WTC11 (cell line): ENCODE results near the gene CHMP1A. TPM values are rescaled to one million over a fixed set of nuclear protein-coding genes. Genes with fewer than 3 reads are reported as not detected.

Experiments used
- ATAC-seq: fragments of 200-7000 bp; cut with Tn5 transposase; 2 replicates; pipeline ENCODE4 v1.10.0; 2021; ENCODE audit warnings: mild to moderate bottlenecking, moderate library complexity
- CTCF ChIA-PET: fragments of 300-600 bp; sonication (Branson Sonifier 250); formaldehyde crosslinking; loops from one replicate; lab custom pipeline; 2021; ENCODE audit warnings: antibody characterized with exemption; lab: Charles Lee
- POLR2A ChIA-PET: fragments of 350-600 bp; sonication (Branson Sonifier 250); formaldehyde crosslinking; loops from one replicate; lab custom pipeline; 2021; ENCODE audit warnings: antibody characterized with exemption; lab: Charles Lee
- DNase-seq: peaks from one replicate; pipeline ENCODE4 v3.0.0; 2021; ENCODE audit warnings: low spot score
- H3K27ac Mint-ChIP-seq: 2 replicates; pipeline ENCODE4 v1.8.0; 2021; ENCODE audit warnings: mixed read lengths
- H3K27me3 Mint-ChIP-seq: 2 replicates; pipeline ENCODE4 v1.8.0; 2021; ENCODE audit warnings: low read depth, mild to moderate bottlenecking, moderate library complexity, mixed read lengths
- H3K36me3 Mint-ChIP-seq: 2 replicates; pipeline ENCODE4 v1.8.0; 2021; ENCODE audit warnings: mixed read lengths
- H3K4me1 Mint-ChIP-seq: 2 replicates; pipeline ENCODE4 v1.8.0; 2022; ENCODE audit warnings: mixed read lengths
- H3K4me3 Mint-ChIP-seq: 2 replicates; pipeline ENCODE4 v1.8.0; 2021; ENCODE audit warnings: mild to moderate bottlenecking, moderate library complexity, mixed read lengths
- H3K9me3 Mint-ChIP-seq: 2 replicates; pipeline ENCODE4 v1.8.0; 2021; ENCODE audit warnings: mixed read lengths
- AR ChIP-seq: fragments of 250-450 bp; sonication (Bioruptor Pico); IDR thresholded peaks from 2 replicates; pipeline ENCODE4 v1.9.0; 2021; ENCODE audit warnings: mild to moderate bottlenecking
- ARID4B ChIP-seq: sonication (generic); formaldehyde crosslinking; IDR thresholded peaks from 2 replicates; pipeline ENCODE4 v1.8.0; 2023; ENCODE audit warnings: missing genetic modification reagents, mild to moderate bottlenecking, borderline replicate concordance
- ATF1 ChIP-seq: sonication (generic); formaldehyde crosslinking; IDR thresholded peaks from 2 replicates; pipeline ENCODE4 v1.8.1; 2023; ENCODE audit warnings: mild to moderate bottlenecking, moderate library complexity, missing genetic modification reagents
- CBFB ChIP-seq: sonication (generic); formaldehyde crosslinking; IDR thresholded peaks from 2 replicates; pipeline ENCODE4 v1.8.1; 2022; ENCODE audit warnings: mild to moderate bottlenecking, low read depth, missing genetic modification reagents
- FOXJ3 ChIP-seq: sonication (generic); formaldehyde crosslinking; IDR thresholded peaks from 2 replicates; pipeline ENCODE4 v1.9.0; 2021; ENCODE audit warnings: missing genetic modification reagents, mild to moderate bottlenecking, borderline replicate concordance
- HMGXB4 ChIP-seq: sonication (generic); formaldehyde crosslinking; IDR thresholded peaks from 2 replicates; pipeline ENCODE4 v1.8.1; 2023; ENCODE audit warnings: mild to moderate bottlenecking, moderate library complexity, missing genetic modification reagents
- OVOL2 ChIP-seq: fragments of 250-450 bp; sonication (Bioruptor Pico); IDR thresholded peaks from 2 replicates; pipeline ENCODE4 v1.9.0; 2021; ENCODE audit warnings: mild to moderate bottlenecking, borderline replicate concordance
- SOX15 ChIP-seq: fragments of 250-450 bp; sonication (Bioruptor Pico); IDR thresholded peaks from 2 replicates; pipeline ENCODE4 v1.9.0; 2021; ENCODE audit warnings: mild to moderate bottlenecking
- TP53 ChIP-seq: sonication (generic); formaldehyde crosslinking; IDR thresholded peaks from 2 replicates; pipeline ENCODE4 v1.8.1; 2023; ENCODE audit warnings: mild to moderate bottlenecking, missing genetic modification reagents
- ZBTB21 ChIP-seq: sonication (generic); formaldehyde crosslinking; IDR thresholded peaks from 2 replicates; pipeline ENCODE4 v1.8.1; 2023; ENCODE audit warnings: mild to moderate bottlenecking, missing genetic modification reagents, borderline replicate concordance
- ZNF232 ChIP-seq: sonication (generic); formaldehyde crosslinking; IDR thresholded peaks from 2 replicates; pipeline ENCODE4 v1.8.0; 2022; ENCODE audit warnings: mild to moderate bottlenecking, missing genetic modification reagents
- ZNF263 ChIP-seq: sonication (generic); formaldehyde crosslinking; IDR thresholded peaks from 2 replicates; pipeline ENCODE4 v1.8.1; 2022; ENCODE audit warnings: low read depth, mild to moderate bottlenecking, moderate library complexity, missing genetic modification reagents
- ZNF317 ChIP-seq: sonication (generic); formaldehyde crosslinking; IDR thresholded peaks from 2 replicates; pipeline ENCODE4 v1.8.1; 2023; ENCODE audit warnings: low read depth, mild to moderate bottlenecking, moderate library complexity, missing genetic modification reagents, borderline replicate concordance
- ZNF423 ChIP-seq: fragments of 250-450 bp; sonication (Bioruptor Pico); IDR thresholded peaks from 2 replicates; pipeline ENCODE4 v2.1.2; 2022; ENCODE audit warnings: mild to moderate bottlenecking, moderate library complexity
- ZNF532 ChIP-seq: fragments of 250-450 bp; sonication (Bioruptor Pico); IDR thresholded peaks from 2 replicates; pipeline ENCODE4 v1.9.0; 2021; ENCODE audit warnings: mild to moderate bottlenecking, borderline replicate concordance
- total RNA-seq: library from RNA; stranded (reverse); gene quantifications from 3 replicates; pipeline ENCODE4 v1.2.3, GENCODE V29; 2021

The CHMP1A gene
- total RNA-seq, 1 experiment from 2014 or later: 76.0 TPM

GRCh38 chr16:89637379-89637778, 20.1 kb downstream of the CHMP1A start:
- CTCF ChIA-PET: interaction anchor here (1.2 to 2.0 kb wide), 4 partner anchors 22 to 38 kb away, joined by 3 to 6 read pairs (median 4); no protein-coding TSS in a partner anchor
- ATAC-seq (no peak), DNase-seq (no peak)
- Mint-ChIP-seq H3K27me3 (peaks cover 15% of the 10 kb centered on the region), H3K4me3 (no peak overlapping the region), H3K27ac (no peak overlapping the region), H3K9me3 (no peaks in the 10 kb centered on the region), H3K4me1 (peaks cover 7% of the 10 kb centered on the region), H3K36me3 (no peaks in the 10 kb centered on the region)
- no peak for TF ChIP-seq ZNF232 (CRISPR knock-in tag)
- no peak for TF ChIP-seq OVOL2 (CRISPR knock-in tag)
- no peak for TF ChIP-seq ARID4B (CRISPR knock-in tag)
- no peak for TF ChIP-seq SOX15 (CRISPR knock-in tag)
- TF ChIP-seq ZNF532 (CRISPR knock-in tag): no peak
- TF ChIP-seq ZNF423 (CRISPR knock-in tag): no peak
- TF ChIP-seq ZNF263 (CRISPR knock-in tag): no peak
- TF ChIP-seq ATF1 (CRISPR knock-in tag): no peak
- TF ChIP-seq TP53: no peak
- TF ChIP-seq ZBTB21 (CRISPR knock-in tag): no peak
- TF ChIP-seq ZNF317: no peak
- no peak for TF ChIP-seq CBFB
- TF ChIP-seq AR: no peak
- no peak for TF ChIP-seq HMGXB4 (CRISPR knock-in tag)
- no peak for TF ChIP-seq FOXJ3 (CRISPR knock-in tag)
- POLR2A ChIA-PET: no interaction called here
